Effector CD4-positive, alpha-beta T cell (primary cell): ENCODE results near the gene SRSF3.
"Not testable (repeated sequence)": the region's sequence is repeated elsewhere in the genome, so short reads cannot be mapped to it uniquely, and the experiment has no call there.

Source experiments
- DNase-seq: peaks from one replicate; pipeline ENCODE4 v3.0.0-alpha.2; 2020

Gene SRSF3

GRCh38 chr6:36650848-36651478 lies 56.8 kb downstream of the SRSF3 start:
- no peak for DNase-seq

GRCh38 chr6:36651659-36652379 lies 57.7 kb downstream of the SRSF3 start:
- DNase-seq, result no peak

- not testable (repeated sequence) for DNase-seq
These were observed 60.3 kb downstream of the SRSF3 start for GRCh38 chr6:36654469-36654868.
